ENCODE results near the gene RXRG. TPM values are rescaled to one million over a fixed set of nuclear protein-coding genes. Genes with fewer than 3 reads are reported as not detected.

RXRG gene
- polyA plus RNA-seq, 1 of the 3 experiments (the other 2 are of a cell fraction) = not detected

DNA sequence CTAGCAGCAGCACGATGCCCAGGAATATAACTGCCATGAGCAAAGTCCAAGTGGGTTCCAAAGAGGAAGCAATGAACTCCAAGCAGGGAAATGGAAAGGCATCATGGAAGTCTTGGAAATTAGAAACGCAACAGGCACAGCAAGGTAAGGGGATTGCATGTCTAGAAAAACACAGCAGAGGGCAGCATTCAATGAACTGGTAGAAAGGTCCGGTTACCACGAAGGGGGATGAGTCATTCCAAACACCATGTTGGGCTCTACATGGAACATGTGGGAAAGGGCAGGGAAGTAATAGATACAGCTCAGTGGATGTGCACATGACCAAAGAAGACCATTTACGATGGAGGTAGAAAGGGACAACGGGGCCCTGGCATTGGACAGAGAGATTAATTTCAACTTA, 36.4 kb downstream of the RXRG start (continued):
- TF ChIP-seq ZBTB33 (IDR thresholded peaks at IDR 0.05; ENCODE audit: borderline replicate concordance, low read depth) (no peak), SIN3A (IDR thresholded peaks at IDR 0.05; ENCODE audit: borderline replicate concordance, low read depth, low read length) (no peak), MXI1 (IDR thresholded peaks at IDR 0.05; ENCODE audit: low read depth, low read length) (no peak), CHD2 (IDR thresholded peaks at IDR 0.05; ENCODE audit: low read length, partially characterized antibody) (no peak), ELF1 (IDR thresholded peaks at IDR 0.05) (no peak), POLR2AphosphoS5 (IDR thresholded peaks at IDR 0.05; ENCODE audit: low read depth, low read length) (no peak), RAD21 (IDR thresholded peaks at IDR 0.05; ENCODE audit: low read length) (0 out of 2 replicates have a peak, but pooled peaks have one; percentile 23), FOXJ3 (CRISPR knock-in tag; IDR thresholded peaks at IDR 0.05) (no peak)
- TF ChIP-seq, protein P1, sequence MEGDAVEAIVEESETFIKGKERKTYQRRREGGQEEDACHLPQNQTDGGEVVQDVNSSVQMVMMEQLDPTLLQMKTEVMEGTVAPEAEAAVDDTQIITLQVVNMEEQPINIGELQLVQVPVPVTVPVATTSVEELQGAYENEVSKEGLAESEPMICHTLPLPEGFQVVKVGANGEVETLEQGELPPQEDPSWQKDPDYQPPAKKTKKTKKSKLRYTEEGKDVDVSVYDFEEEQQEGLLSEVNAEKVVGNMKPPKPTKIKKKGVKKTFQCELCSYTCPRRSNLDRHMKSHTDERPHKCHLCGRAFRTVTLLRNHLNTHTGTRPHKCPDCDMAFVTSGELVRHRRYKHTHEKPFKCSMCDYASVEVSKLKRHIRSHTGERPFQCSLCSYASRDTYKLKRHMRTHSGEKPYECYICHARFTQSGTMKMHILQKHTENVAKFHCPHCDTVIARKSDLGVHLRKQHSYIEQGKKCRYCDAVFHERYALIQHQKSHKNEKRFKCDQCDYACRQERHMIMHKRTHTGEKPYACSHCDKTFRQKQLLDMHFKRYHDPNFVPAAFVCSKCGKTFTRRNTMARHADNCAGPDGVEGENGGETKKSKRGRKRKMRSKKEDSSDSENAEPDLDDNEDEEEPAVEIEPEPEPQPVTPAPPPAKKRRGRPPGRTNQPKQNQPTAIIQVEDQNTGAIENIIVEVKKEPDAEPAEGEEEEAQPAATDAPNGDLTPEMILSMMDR (IDR thresholded peaks at IDR 0.05) = peak; percentile 43

DNA sequence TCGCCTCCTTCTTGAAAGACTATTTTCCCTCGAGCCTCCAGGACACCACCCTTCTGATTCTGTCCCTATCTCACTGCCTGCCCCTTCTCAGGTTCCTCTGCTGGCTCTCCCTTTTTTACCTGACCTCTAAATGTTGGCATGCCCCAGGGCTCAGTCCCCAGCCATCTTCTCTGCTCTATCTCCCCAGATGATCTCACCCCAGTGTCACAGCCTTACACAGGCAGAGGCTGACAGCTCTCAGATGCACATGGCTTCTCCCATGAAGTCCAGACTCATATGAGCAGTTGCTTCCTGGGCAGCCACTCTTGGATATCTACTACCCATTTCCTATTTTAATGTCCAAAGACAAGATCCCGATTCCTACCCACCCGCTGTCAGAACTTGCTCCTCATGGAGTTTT, 37.5 kb downstream of the RXRG start:
- 18% methylated on average over 4 of the region's 4 CpGs for WGBS (ENCODE audit: low lambda C conversion rate)
- Histone ChIP-seq H3K4me2 (no peak overlapping the region), H4K20me1 (ENCODE audit: insufficient read depth) (no peaks in the 10 kb centered on the region), H3K4me3 (ENCODE audit: low read depth in 2 of 2, low read length in 1 of 2) (no peak overlapping the region), H3K27me3 (ENCODE audit: insufficient read depth) (peaks cover 7% of the 10 kb centered on the region; the same call in 1 of the 2 replicates), H3K9me3 (no peaks in the 10 kb centered on the region), H3K9me2 (no peaks in the 10 kb centered on the region), H3K79me2 (ENCODE audit: insufficient read depth) (no peaks in the 10 kb centered on the region), H3K9ac (no peak overlapping the region), H3K27ac (ENCODE audit: low read depth in 2 of 2, low read length in 1 of 2) (no peak overlapping the region), H2AFZ (ENCODE audit: low read depth) (no peak overlapping the region), H3K36me3 (replicated peaks in 1 of 2; ENCODE audit: control insufficient read depth in 1 of 2, insufficient read depth in 2 of 2, low read length in 1 of 2) (no peaks in the 10 kb centered on the region), H3K4me1 (ENCODE audit: control insufficient read depth in 1 of 2, insufficient read depth in 2 of 2, low read depth in 1 of 2, low read length in 1 of 2) (no peaks in the 10 kb centered on the region), H3F3A (replicated peaks; ENCODE audit: insufficient read depth) (no peaks in the 10 kb centered on the region)
- ChIA-PET POLR2A (no interaction called here), CTCF (interaction anchor here (1.2 to 3.0 kb wide), 4 partner anchors 14 to 185 kb away, joined by 4 to 16 read pairs (median 8); no protein-coding TSS in a partner anchor)
- DNase-seq = peak; percentile 15
- TF ChIP-seq, protein P2, sequence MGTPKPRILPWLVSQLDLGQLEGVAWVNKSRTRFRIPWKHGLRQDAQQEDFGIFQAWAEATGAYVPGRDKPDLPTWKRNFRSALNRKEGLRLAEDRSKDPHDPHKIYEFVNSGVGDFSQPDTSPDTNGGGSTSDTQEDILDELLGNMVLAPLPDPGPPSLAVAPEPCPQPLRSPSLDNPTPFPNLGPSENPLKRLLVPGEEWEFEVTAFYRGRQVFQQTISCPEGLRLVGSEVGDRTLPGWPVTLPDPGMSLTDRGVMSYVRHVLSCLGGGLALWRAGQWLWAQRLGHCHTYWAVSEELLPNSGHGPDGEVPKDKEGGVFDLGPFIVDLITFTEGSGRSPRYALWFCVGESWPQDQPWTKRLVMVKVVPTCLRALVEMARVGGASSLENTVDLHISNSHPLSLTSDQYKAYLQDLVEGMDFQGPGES (IDR thresholded peaks at IDR 0.05; ENCODE audit: low read depth, low read length) = no peak
- no peak for TF ChIP-seq RFX5 (IDR thresholded peaks at IDR 0.05; ENCODE audit: low read length)
- no peak for TF ChIP-seq RXRA (IDR thresholded peaks at IDR 0.05; ENCODE audit: borderline replicate concordance, low read depth)
- no peak for TF ChIP-seq GABPA (IDR thresholded peaks at IDR 0.05; ENCODE audit: low read depth)
- TF ChIP-seq NRF1 (IDR thresholded peaks at IDR 0.05; ENCODE audit: low read depth, low read length) = no peak
